ENCODE results near the gene MICALL2. TPM values are rescaled to one million over a fixed set of nuclear protein-coding genes. Genes with fewer than 3 reads are reported as not detected.

Gene MICALL2
- total RNA-seq, 4 donors from 2014 or later: 9.1 to 18.3 (median 14.6) TPM

DNA sequence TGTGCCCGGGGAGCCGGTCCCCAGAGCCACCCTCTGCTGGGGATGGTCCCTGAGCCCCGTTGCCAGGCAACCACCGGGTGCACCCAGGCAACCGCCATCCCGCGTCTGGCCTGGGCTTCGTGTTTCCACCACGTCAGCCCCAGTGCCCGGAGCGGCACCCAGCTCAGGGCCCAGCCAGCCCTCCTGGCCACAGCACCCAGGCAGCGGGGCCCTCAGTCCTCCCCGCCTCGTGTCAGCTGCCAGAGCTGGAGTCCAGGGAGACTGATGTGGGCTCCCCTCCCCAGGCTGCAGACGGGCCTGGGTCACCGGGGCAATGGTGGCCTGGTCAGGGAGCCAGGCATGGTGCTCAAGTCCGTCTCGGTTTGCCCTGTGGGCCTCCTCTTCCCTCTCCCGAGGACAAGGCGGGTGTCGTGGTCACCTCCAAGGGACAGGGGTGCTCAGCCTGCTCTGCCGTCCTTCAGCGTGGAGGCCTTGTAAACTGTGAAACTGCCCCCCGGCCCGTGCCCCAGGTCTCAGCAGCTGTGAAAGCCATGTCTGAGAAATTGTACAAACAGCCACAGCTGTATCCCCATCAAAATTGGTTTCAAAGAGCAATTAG, 72.5 kb downstream of the MICALL2 start:
- H3K4me3 ChIP-seq: no peak overlapping the region
- H3K36me3 ChIP-seq: no peaks in the 10 kb centered on the region
- DNase-seq (ENCODE audit: extremely low spot score): no peak
- WGBS: 52% methylated on average over 7 of the region's 25 CpGs
- no peaks in the 10 kb centered on the region for H3K4me1 ChIP-seq
- H3K27ac ChIP-seq (replicated peaks in 1 of 4): no peak overlapping the region
- intact Hi-C loops (cut with DNase I): no loop called here
- H3K27me3 ChIP-seq: peaks cover 0 to 79% (median 9%) of the 10 kb centered on the region in 4 donors
- peaks cover 0 to 6% (median 5%) of the 10 kb centered on the region in 4 donors for H3K9me3 ChIP-seq
- no peak for TF ChIP-seq EP300 (IDR thresholded peaks at IDR 0.05)
- no peak for TF ChIP-seq POLR2A (IDR thresholded peaks at IDR 0.05; ENCODE audit: low read depth)
- no peak for TF ChIP-seq POLR2AphosphoS5 (IDR thresholded peaks at IDR 0.05)
- TF ChIP-seq, protein P1, sequence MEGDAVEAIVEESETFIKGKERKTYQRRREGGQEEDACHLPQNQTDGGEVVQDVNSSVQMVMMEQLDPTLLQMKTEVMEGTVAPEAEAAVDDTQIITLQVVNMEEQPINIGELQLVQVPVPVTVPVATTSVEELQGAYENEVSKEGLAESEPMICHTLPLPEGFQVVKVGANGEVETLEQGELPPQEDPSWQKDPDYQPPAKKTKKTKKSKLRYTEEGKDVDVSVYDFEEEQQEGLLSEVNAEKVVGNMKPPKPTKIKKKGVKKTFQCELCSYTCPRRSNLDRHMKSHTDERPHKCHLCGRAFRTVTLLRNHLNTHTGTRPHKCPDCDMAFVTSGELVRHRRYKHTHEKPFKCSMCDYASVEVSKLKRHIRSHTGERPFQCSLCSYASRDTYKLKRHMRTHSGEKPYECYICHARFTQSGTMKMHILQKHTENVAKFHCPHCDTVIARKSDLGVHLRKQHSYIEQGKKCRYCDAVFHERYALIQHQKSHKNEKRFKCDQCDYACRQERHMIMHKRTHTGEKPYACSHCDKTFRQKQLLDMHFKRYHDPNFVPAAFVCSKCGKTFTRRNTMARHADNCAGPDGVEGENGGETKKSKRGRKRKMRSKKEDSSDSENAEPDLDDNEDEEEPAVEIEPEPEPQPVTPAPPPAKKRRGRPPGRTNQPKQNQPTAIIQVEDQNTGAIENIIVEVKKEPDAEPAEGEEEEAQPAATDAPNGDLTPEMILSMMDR (IDR thresholded peaks at IDR 0.05): no peak

DNA sequence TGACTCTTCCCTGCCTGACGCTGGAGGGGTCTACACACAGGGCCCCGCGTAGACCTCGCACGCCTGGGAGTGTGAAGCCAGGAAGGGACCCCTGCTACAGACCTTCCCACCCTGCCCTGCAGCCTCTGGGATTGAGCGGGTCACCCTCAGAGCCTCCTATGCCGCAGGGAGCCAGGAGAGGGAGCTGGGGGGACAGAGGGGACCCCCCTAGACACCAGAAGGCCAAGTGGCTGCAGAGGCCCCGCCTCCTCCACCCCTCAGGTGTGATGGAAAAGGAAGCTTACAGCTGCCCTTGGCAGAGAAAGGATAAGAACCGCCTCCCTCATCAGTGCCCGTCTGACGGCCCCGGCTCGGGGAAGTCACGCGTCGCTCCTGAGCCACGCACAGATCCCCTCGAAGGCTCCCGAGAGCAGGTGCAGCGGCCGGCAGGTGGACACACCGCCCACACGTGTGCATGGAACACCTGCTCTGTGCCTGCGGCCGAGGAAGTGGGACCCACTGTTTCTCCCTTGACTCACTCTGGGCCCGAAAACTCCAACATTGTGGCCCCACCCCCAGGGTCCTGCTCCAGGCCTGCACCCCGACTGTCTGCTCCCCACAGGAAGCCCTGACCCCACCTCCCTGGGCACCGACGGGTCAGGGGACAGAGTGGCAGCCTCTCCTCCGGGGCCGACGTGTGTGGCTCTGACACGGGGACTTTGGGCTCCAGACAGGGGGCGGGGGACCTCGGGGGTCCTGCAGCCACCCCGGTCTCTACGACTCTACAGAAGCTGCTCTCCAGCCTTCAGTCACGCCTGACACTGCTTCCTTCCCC, 73.3 kb downstream of the MICALL2 start:
- H3K36me3 ChIP-seq: no peaks in the 10 kb centered on the region
- no peaks in the 10 kb centered on the region for H3K4me1 ChIP-seq
- TF ChIP-seq POLR2AphosphoS5 (IDR thresholded peaks at IDR 0.05) (no peak), EP300 (IDR thresholded peaks at IDR 0.05) (no peak), POLR2A (IDR thresholded peaks at IDR 0.05; ENCODE audit: low read depth) (no peak)
- TF ChIP-seq, protein P1 (IDR thresholded peaks at IDR 0.05): no peak
- peaks cover 0 to 82% (median 9%) of the 10 kb centered on the region in 4 donors for H3K27me3 ChIP-seq
- no peak overlapping the region for H3K27ac ChIP-seq (replicated peaks in 1 of 4)
- 30% methylated on average over 2 of the region's 38 CpGs for WGBS
- H3K9me3 ChIP-seq: no peaks in the 10 kb centered on the region
- no peak for DNase-seq (ENCODE audit: extremely low spot score)
- intact Hi-C loops (cut with DNase I): no loop called here
- H3K4me3 ChIP-seq: no peak overlapping the region

DNA sequence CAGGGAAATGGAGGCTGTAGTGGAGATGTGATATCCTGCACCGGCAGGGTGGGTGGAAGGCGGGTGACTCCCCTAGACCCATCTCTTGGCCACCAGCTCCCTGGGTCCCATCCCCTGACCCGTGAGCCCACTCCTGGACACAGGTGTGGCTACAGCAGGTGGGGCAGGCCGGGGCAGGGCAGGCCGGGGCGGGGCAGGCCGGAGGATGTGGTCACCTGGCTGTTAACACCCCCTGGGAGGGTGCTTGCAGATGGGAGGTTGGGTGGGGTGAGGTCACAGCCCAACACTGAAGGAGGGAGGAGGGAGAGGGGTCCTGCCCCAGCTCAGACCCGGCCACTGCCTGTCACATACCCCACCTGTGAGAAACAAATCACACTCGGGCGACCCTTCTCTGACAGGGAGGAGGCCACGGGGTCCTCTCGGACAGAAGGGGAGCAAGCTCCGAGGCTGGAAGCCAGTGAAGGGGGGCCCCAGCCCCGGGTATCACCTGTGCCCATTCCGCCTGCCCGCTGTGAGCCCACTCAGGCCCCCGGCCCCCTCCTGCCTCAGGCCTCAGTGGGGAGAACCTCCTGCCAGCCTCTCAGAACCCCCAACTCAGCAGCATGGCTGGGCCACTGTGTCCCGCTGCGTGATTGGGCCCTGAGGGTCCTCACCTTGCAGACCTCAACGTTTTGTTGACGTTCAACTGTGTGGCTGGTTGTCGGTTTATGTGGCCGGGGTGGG, 74.0 kb downstream of the MICALL2 start:
- Histone ChIP-seq H3K4me3 (no peak overlapping the region), H3K27me3 (peaks cover 0 to 86% (median 9%) of the 10 kb centered on the region in 4 donors), H3K4me1 (no peaks in the 10 kb centered on the region), H3K27ac (replicated peaks in 1 of 4) (no peak overlapping the region), H3K36me3 (no peaks in the 10 kb centered on the region), H3K9me3 (no peaks in the 10 kb centered on the region)
- intact Hi-C loops (cut with DNase I): no loop called here
- no peak for DNase-seq (ENCODE audit: extremely low spot score)
- TF ChIP-seq, protein P1 (IDR thresholded peaks at IDR 0.05): no peak
- no peak for TF ChIP-seq EP300 (IDR thresholded peaks at IDR 0.05)
- TF ChIP-seq POLR2AphosphoS5 (IDR thresholded peaks at IDR 0.05): no peak
- TF ChIP-seq POLR2A (IDR thresholded peaks at IDR 0.05; ENCODE audit: low read depth): no peak
- 48% methylated on average over 16 of the region's 23 CpGs for WGBS

Other genes with a start within 250 kb of the MICALL2 start
- gene UNCX, start 226.6 kb downstream of the MICALL2 start, total RNA-seq: not detected
- gene INTS1, start 44.9 kb upstream of the MICALL2 start, total RNA-seq: 10 to 100 TPM; 33.1 to 80.3 (median 48.0) TPM
- 100 to 1,000 TPM in 1 of 4 donors, 10 to 100 TPM in 3; 61.5 to 104 (median 83.0) TPM for gene MAFK, start 71.2 kb upstream of the MICALL2 start, total RNA-seq
- gene TMEM184A, start 96.7 kb upstream of the MICALL2 start, total RNA-seq: under 1 TPM in 2 of 4 donors, not detected in 2; 0.23 to 0.42 TPM
- 10 to 100 TPM; 26.8 to 33.2 (median 29.3) TPM for gene PSMG3, start 110.6 kb upstream of the MICALL2 start, total RNA-seq
- gene ELFN1, start 210.8 kb upstream of the MICALL2 start, total RNA-seq: 1 to 10 TPM in 3 of 4 donors, under 1 TPM in 1; 0.86 to 3.3 (median 1.9) TPM